ENCODE measurements around the gene RBM23. TPM values are rescaled to one million over a fixed set of nuclear protein-coding genes. Genes with fewer than 3 reads are reported as not detected.
"Not testable (repeated sequence)": the region's sequence is repeated elsewhere in the genome, so short reads cannot be mapped to it uniquely, and the experiment has no call there.

Gene RBM23
- total RNA-seq, 1 experiment from 2014 or later: 76.5 TPM

- Histone ChIP-seq H2AFZ (no peak overlapping the region), H3K9me3 (ENCODE audit: insufficient read depth, low read depth) (no peaks in the 10 kb centered on the region), H3K27ac (no peak overlapping the region), H3K9me2 (ENCODE audit: insufficient read depth) (no peaks in the 10 kb centered on the region), H3F3A (ENCODE audit: insufficient read depth, low read depth) (no peaks in the 10 kb centered on the region; the same call in 1 of the 2 replicates), H3K4me3 (no peak overlapping the region), H3K4me2 (no peak overlapping the region), H3K79me2 (ENCODE audit: low read depth) (no peaks in the 10 kb centered on the region), H3K27me3 (ENCODE audit: insufficient read depth, low read depth) (no peaks in the 10 kb centered on the region), H3K36me3 (ENCODE audit: low read depth) (no peaks in the 10 kb centered on the region), H4K20me1 (ENCODE audit: insufficient read depth) (no peaks in the 10 kb centered on the region), H3K4me1 (replicated peaks; ENCODE audit: insufficient read depth) (no peaks in the 10 kb centered on the region)
- no peak for DNase-seq
- POLR2A ChIA-PET (ENCODE audit: unreplicated experiment): no interaction called here
- intact Hi-C loops (cut with micrococcal nuclease; ENCODE audit: unreplicated experiment): no loop called here
- no peak for TF ChIP-seq EZH2 (IDR thresholded peaks at IDR 0.05; ENCODE audit: low read depth)
- CTCF ChIA-PET: interaction anchor here (1.0 kb wide), 1 partner anchor 21 kb away, joined by 3 read pairs; no protein-coding TSS in a partner anchor
- BruUV-seq (replicated peaks): no TSS peak
These were observed 43.2 kb upstream of the RBM23 start for GRCh38 chr14:22962061-22962676.

GRCh38 chr14:22955702-22956569, 37.0 kb upstream of the RBM23 start:
- peak overlapping the region; percentile 70 for H3K4me3 ChIP-seq
- BruUV-seq (replicated peaks): no TSS peak
- H3K36me3 ChIP-seq (ENCODE audit: low read depth): no peaks in the 10 kb centered on the region
- peak overlapping the region; percentile 81 for H2AFZ ChIP-seq
- TF ChIP-seq EZH2 (IDR thresholded peaks at IDR 0.05; ENCODE audit: low read depth) (no peak), CTCF (conservative IDR thresholded peaks at IDR 0.05) (no peak)
- peaks cover 16% of the 10 kb centered on the region for H3K4me1 ChIP-seq (replicated peaks; ENCODE audit: insufficient read depth)
- peak overlapping the region; percentile 92 for H3K4me2 ChIP-seq
- intact Hi-C loops (cut with micrococcal nuclease; ENCODE audit: unreplicated experiment): no loop called here
- H3K27me3 ChIP-seq (ENCODE audit: insufficient read depth, low read depth): no peaks in the 10 kb centered on the region
- H3K9me2 ChIP-seq (ENCODE audit: insufficient read depth): no peaks in the 10 kb centered on the region
- H3K27ac ChIP-seq: peak overlapping the region; percentile 66
- no peaks in the 10 kb centered on the region for H4K20me1 ChIP-seq (ENCODE audit: insufficient read depth)
- no peaks in the 10 kb centered on the region; the same call in 1 of the 2 replicates for H3K79me2 ChIP-seq (ENCODE audit: low read depth)
- DNase-seq: peak; percentile 28 to 79
- CTCF ChIA-PET: interaction anchor here (0.6 to 1.8 kb wide), 8 partner anchors 18 to 109 kb away, joined by 3 to 12 read pairs (median 6); partner anchors contain the start of gene PRMT5
- POLR2A ChIA-PET (ENCODE audit: unreplicated experiment): interaction anchor here (0.6 to 0.7 kb wide), 4 partner anchors 12 to 1446 kb away, joined by 4 to 12 read pairs (median 5); no protein-coding TSS in a partner anchor
- peaks cover 10% of the 10 kb centered on the region; the same call in 1 of the 2 replicates for H3F3A ChIP-seq (ENCODE audit: insufficient read depth, low read depth)
- no peaks in the 10 kb centered on the region for H3K9me3 ChIP-seq (ENCODE audit: insufficient read depth, low read depth)

- Histone ChIP-seq H3K4me3 (no peak overlapping the region), H4K20me1 (ENCODE audit: insufficient read depth) (no peaks in the 10 kb centered on the region), H3K9me2 (ENCODE audit: insufficient read depth) (no peaks in the 10 kb centered on the region), H3K27me3 (ENCODE audit: insufficient read depth, low read depth) (no peaks in the 10 kb centered on the region), H3K27ac (no peak overlapping the region), H3K36me3 (ENCODE audit: low read depth) (no peaks in the 10 kb centered on the region), H3F3A (ENCODE audit: insufficient read depth, low read depth) (peaks cover 10% of the 10 kb centered on the region; the same call in 1 of the 2 replicates), H3K79me2 (ENCODE audit: low read depth) (no peaks in the 10 kb centered on the region; the same call in 1 of the 2 replicates), H3K4me1 (replicated peaks; ENCODE audit: insufficient read depth) (peaks cover 16% of the 10 kb centered on the region), H3K4me2 (no peak overlapping the region), H2AFZ (no peak overlapping the region), H3K9me3 (ENCODE audit: insufficient read depth, low read depth) (no peaks in the 10 kb centered on the region)
- BruUV-seq (replicated peaks): no TSS peak
- intact Hi-C loops (cut with micrococcal nuclease; ENCODE audit: unreplicated experiment): no loop called here
- TF ChIP-seq EZH2 (IDR thresholded peaks at IDR 0.05; ENCODE audit: low read depth) (no peak), CTCF (conservative IDR thresholded peaks at IDR 0.05) (no peak)
- ChIA-PET CTCF (no interaction called here), POLR2A (ENCODE audit: unreplicated experiment) (no interaction called here)
- DNase-seq: no peak
These were observed 33.5 kb upstream of the RBM23 start for GRCh38 chr14:22952418-22952817.

- H3K36me3 ChIP-seq (ENCODE audit: low read depth); CTCF ChIA-PET; H3K27me3 ChIP-seq (ENCODE audit: insufficient read depth, low read depth); POLR2A ChIA-PET (ENCODE audit: unreplicated experiment); H3K9me2 ChIP-seq (ENCODE audit: insufficient read depth); BruUV-seq (replicated peaks); intact Hi-C loops (cut with micrococcal nuclease; ENCODE audit: unreplicated experiment); H3K27ac ChIP-seq; DNase-seq; H3K79me2 ChIP-seq (ENCODE audit: low read depth); H3K9me3 ChIP-seq (ENCODE audit: insufficient read depth, low read depth); H4K20me1 ChIP-seq (ENCODE audit: insufficient read depth); H3K4me2 ChIP-seq; H3K4me3 ChIP-seq; H2AFZ ChIP-seq: not testable (repeated sequence)
- Histone ChIP-seq H3F3A (ENCODE audit: insufficient read depth, low read depth) (peaks cover 10% of the 10 kb centered on the region; the same call in 1 of the 2 replicates), H3K4me1 (replicated peaks; ENCODE audit: insufficient read depth) (peaks cover 16% of the 10 kb centered on the region)
These were observed 32.8 kb upstream of the RBM23 start for GRCh38 chr14:22951795-22952194.

Measured in PC-9 (cell line).